ENCODE measurements around the gene CIPC. TPM values are rescaled to one million over a fixed set of nuclear protein-coding genes. Genes with fewer than 3 reads are reported as not detected.
A peak's percentile ranks its signal among the peaks of the same experiment; 100 is the strongest.

Gene CIPC
- total RNA-seq, 2 donors from 2014 or later = 5.1 to 6.4 TPM

- H3K4me3 Mint-ChIP-seq = no peak overlapping the region
- H3K4me1 Mint-ChIP-seq (ENCODE audit: low read depth) = peaks cover 14% of the 10 kb centered on the region
- no peaks in the 10 kb centered on the region for H3K27me3 Mint-ChIP-seq (ENCODE audit: low read depth)
- peaks cover 0 to 2% of the 10 kb centered on the region in 2 donors for H3K36me3 Mint-ChIP-seq (ENCODE audit: insufficient read depth in 2 of 2)
- ATAC-seq (replicated peaks in 1 of 2) = no peak
- H3K9me3 Mint-ChIP-seq = peaks cover 0 to 3% of the 10 kb centered on the region in 2 donors
- no peak for DNase-seq
- no peak overlapping the region for H3K27ac Mint-ChIP-seq
Observed at GRCh38 chr14:77083082-77083481, 15.0 kb upstream of the CIPC start.

DNA sequence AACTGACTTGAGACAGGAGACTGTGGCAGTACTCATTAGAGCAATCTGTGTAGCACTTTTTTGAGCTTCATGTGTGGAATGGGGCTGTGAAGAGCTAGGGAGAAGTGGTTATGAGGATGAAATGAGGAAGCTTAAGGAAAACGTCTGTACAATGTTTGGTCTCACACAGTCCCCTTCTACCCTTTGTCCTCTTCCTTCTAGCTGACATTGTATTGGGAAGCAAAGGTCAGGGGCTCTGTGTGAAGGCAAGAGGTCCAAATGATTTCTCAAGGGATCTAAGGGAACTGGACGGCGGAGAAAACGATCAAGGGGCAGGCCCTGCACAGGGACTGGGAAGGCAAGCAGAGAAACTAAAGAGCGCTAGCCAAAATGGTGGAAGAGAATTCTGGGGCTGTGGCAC lies 13.1 kb upstream of the CIPC start:
- peaks cover 3 to 5% of the 10 kb centered on the region in 2 donors for H3K9me3 Mint-ChIP-seq
- no peak for ATAC-seq (replicated peaks in 1 of 2)
- H3K4me1 Mint-ChIP-seq (ENCODE audit: low read depth) = peaks cover 17% of the 10 kb centered on the region
- DNase-seq = no peak
- no peak overlapping the region for H3K27ac Mint-ChIP-seq
- peaks cover 6% of the 10 kb centered on the region for H3K27me3 Mint-ChIP-seq (ENCODE audit: low read depth)
- H3K4me3 Mint-ChIP-seq = no peak overlapping the region
- peaks cover 0 to 2% of the 10 kb centered on the region in 2 donors for H3K36me3 Mint-ChIP-seq (ENCODE audit: insufficient read depth in 2 of 2)

- ATAC-seq (replicated peaks in 1 of 2) (no peak), DNase-seq (no peak)
- Mint-ChIP-seq H3K9me3 (peaks cover 2 to 3% of the 10 kb centered on the region in 2 donors), H3K4me1 (ENCODE audit: low read depth) (peaks cover 17% of the 10 kb centered on the region), H3K27ac (no peak overlapping the region), H3K27me3 (ENCODE audit: low read depth) (peaks cover 7% of the 10 kb centered on the region), H3K4me3 (no peak overlapping the region), H3K36me3 (ENCODE audit: insufficient read depth in 2 of 2) (no peaks in the 10 kb centered on the region)
Observed at GRCh38 chr14:77085538-77085937, 12.5 kb upstream of the CIPC start.

- Mint-ChIP-seq H3K27ac (no peak overlapping the region), H3K9me3 (peaks cover 4 to 5% of the 10 kb centered on the region in 2 donors), H3K4me1 (ENCODE audit: low read depth) (peaks cover 17% of the 10 kb centered on the region), H3K4me3 (no peak overlapping the region), H3K27me3 (ENCODE audit: low read depth) (peaks cover 7% of the 10 kb centered on the region), H3K36me3 (ENCODE audit: insufficient read depth in 2 of 2) (peaks cover 0 to under 1% of the 10 kb centered on the region in 2 donors)
- DNase-seq (peak in 1 of 2 donors; percentile 16), ATAC-seq (replicated peaks in 1 of 2) (peak; percentile 48 to 82)
Observed at GRCh38 chr14:77086017-77086727, 11.9 kb upstream of the CIPC start.

DNA sequence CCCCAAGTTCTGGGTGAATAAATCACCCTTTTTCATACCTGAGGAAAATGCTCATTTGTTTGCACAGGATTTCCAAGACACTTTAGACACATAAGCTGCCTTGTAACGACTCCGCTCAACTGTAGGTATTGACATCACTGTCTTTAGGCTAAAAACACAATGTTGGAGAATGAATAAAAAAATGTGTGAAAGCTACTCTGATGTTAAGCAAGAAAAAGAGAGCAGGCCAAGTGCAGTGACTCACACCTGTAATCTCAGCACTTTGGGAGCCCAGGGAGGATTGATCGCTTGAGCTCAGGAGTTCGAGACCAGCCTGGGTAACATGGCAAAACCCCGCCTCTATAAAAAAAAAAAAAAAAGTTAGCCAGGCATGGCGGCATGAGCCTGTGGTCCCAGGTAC lies 11.1 kb upstream of the CIPC start:
- Mint-ChIP-seq H3K36me3 (ENCODE audit: insufficient read depth in 2 of 2) (peaks cover 0 to 6% of the 10 kb centered on the region in 2 donors), H3K27ac (no peak overlapping the region), H3K4me1 (ENCODE audit: low read depth) (peaks cover 17% of the 10 kb centered on the region), H3K27me3 (ENCODE audit: low read depth) (peaks cover 7% of the 10 kb centered on the region), H3K4me3 (no peak overlapping the region), H3K9me3 (peaks cover 6 to 7% of the 10 kb centered on the region in 2 donors)
- ATAC-seq (replicated peaks in 1 of 2) (no peak), DNase-seq (no peak)

GRCh38 chr14:77087631-77088030 lies 10.4 kb upstream of the CIPC start:
- peaks cover 17% of the 10 kb centered on the region for H3K4me1 Mint-ChIP-seq (ENCODE audit: low read depth)
- H3K27me3 Mint-ChIP-seq (ENCODE audit: low read depth) = peaks cover 7% of the 10 kb centered on the region
- H3K9me3 Mint-ChIP-seq = peaks cover 6 to 7% of the 10 kb centered on the region in 2 donors

DNA sequence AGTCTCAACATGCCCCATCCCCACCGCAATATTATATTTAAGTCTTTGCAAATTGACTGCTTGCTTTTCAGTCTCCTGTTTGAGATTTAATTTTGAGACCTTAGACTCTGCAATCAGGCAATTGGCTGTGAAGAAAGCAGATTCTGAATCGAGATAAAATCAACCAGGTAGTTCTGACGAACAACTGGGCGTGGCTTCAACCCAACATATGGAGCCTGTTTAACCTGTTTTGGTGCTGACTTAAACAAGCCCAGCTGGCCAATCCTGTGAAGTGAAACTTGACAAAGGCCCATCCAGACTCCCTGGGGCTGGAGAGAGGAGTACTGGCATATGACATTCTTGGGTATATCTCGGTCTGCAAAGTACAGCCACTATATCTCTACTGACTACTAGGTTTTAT lies 9.8 kb upstream of the CIPC start:
- Mint-ChIP-seq H3K4me3 (no peak overlapping the region), H3K27ac (no peak overlapping the region), H3K9me3 (peaks cover 6 to 7% of the 10 kb centered on the region in 2 donors), H3K36me3 (ENCODE audit: insufficient read depth in 2 of 2) (peaks cover 0 to 6% of the 10 kb centered on the region in 2 donors), H3K27me3 (ENCODE audit: low read depth) (peaks cover 7% of the 10 kb centered on the region), H3K4me1 (ENCODE audit: low read depth) (peaks cover 17% of the 10 kb centered on the region)
- ATAC-seq (replicated peaks in 1 of 2) (no peak), DNase-seq (no peak)

More at GRCh38 chr14:77087631-77088030, 10.4 kb upstream of the CIPC start:
- no peak overlapping the region for H3K27ac Mint-ChIP-seq
- no peak overlapping the region for H3K4me3 Mint-ChIP-seq
- ATAC-seq (replicated peaks in 1 of 2) (no peak), DNase-seq (no peak)
- H3K36me3 Mint-ChIP-seq (ENCODE audit: insufficient read depth in 2 of 2) = peaks cover 0 to 6% of the 10 kb centered on the region in 2 donors

GRCh38 chr14:77088645-77089044 lies 9.4 kb upstream of the CIPC start:
- Mint-ChIP-seq H3K27ac (no peak overlapping the region), H3K27me3 (ENCODE audit: low read depth) (peaks cover 7% of the 10 kb centered on the region), H3K4me3 (no peak overlapping the region), H3K4me1 (ENCODE audit: low read depth) (peaks cover 17% of the 10 kb centered on the region), H3K36me3 (ENCODE audit: insufficient read depth in 2 of 2) (peaks cover 0 to 6% of the 10 kb centered on the region in 2 donors), H3K9me3 (peaks cover 6 to 7% of the 10 kb centered on the region in 2 donors)
- DNase-seq (no peak), ATAC-seq (replicated peaks in 1 of 2) (no peak)

DNA sequence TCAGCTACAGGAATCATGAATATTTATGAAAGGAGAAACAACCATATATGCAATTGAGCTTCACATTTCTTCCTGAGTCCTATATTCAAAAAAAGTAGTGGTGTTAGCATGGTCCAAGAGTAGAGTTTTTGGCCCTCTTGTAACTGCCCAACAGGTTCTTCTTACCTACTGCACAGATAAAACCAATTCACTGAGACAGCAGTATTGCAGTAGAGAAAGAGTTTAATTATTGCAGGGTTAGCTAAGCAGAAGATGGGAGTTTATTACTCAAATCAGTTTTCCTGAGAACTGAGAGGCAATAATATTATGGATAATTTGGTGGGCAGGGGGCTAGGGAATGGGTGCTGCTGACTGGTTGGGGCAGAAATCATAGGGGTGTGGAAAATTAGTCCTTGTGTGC lies 6.5 kb upstream of the CIPC start:
- no peak overlapping the region for H3K27ac Mint-ChIP-seq
- no peak overlapping the region for H3K4me3 Mint-ChIP-seq
- H3K27me3 Mint-ChIP-seq (ENCODE audit: low read depth) = peaks cover 7% of the 10 kb centered on the region
- peaks cover 18% of the 10 kb centered on the region for H3K4me1 Mint-ChIP-seq (ENCODE audit: low read depth)
- peaks cover 6 to 7% of the 10 kb centered on the region in 2 donors for H3K9me3 Mint-ChIP-seq
- ATAC-seq (replicated peaks in 1 of 2) (no peak), DNase-seq (no peak)
- peaks cover 0 to 6% of the 10 kb centered on the region in 2 donors for H3K36me3 Mint-ChIP-seq (ENCODE audit: insufficient read depth in 2 of 2)

DNA sequence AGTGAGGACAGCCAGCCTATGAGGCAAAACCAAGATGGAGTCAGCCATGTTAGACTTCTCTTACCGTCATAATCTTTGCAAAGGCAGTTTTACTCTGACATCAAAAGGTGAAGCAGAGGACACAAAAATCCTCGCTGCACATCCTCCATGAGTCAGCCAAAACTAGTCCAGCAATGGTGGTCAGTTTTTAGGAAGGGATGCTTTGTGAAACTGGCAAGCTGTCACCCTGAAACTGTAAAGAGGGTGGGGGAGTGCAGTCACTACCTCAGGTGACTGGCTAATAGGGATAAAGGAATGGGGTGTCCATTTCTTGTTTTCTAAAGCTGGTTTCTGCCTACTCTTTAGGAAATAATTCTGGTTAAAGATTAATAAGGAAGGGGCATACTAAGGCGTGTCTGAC lies 5.4 kb upstream of the CIPC start:
- ATAC-seq (replicated peaks in 1 of 2) (no peak), DNase-seq (no peak)
- Mint-ChIP-seq H3K36me3 (ENCODE audit: insufficient read depth in 2 of 2) (peaks cover 0 to 8% of the 10 kb centered on the region in 2 donors), H3K4me1 (ENCODE audit: low read depth) (peaks cover 24% of the 10 kb centered on the region), H3K27me3 (ENCODE audit: low read depth) (peaks cover 7% of the 10 kb centered on the region), H3K27ac (no peak overlapping the region), H3K4me3 (no peak overlapping the region), H3K9me3 (peaks cover 6 to 7% of the 10 kb centered on the region in 2 donors)

DNA sequence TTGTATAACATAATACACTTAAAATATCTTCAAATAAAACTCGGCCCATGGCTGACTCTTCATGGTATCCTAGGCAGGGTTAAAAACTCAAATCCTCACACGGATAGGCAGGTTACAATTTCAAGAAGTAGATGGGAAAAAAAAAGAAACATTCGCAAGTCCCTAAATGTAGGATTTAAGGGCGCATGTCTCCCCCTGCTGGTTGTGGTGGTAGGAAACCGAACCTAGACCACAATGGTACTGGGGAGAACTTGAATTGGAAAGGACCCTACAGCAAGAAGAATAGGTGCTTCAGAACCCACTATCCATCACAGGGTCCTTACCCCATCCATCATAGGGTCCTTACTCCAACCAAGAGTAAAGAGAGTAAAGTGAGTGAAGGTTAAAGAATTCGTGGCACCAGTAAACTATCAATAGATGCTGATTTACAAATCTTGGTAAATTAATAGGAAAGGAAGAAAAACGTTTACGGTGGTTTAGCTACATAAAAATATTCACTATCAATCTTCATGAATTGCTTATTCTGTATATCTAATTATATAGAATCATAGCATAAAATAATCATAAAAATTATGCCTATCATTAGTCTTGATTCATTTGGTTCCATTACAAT lies 3.3 kb upstream of the CIPC start:
- Mint-ChIP-seq H3K36me3 (ENCODE audit: insufficient read depth in 2 of 2) (peaks cover 0 to 8% of the 10 kb centered on the region in 2 donors), H3K4me3 (peak overlapping the region in 1 of 2 donors; percentile 38)

GRCh38 chr14:77097006-77097699 lies 905 bp upstream of the CIPC start:
- peaks cover 41% of the 10 kb centered on the region for H3K4me1 Mint-ChIP-seq (ENCODE audit: low read depth)
- H3K4me3 Mint-ChIP-seq = peak overlapping the region; percentile 96 to 99
- DNase-seq (no peak), ATAC-seq (replicated peaks in 1 of 2) (no peak)
- H3K36me3 Mint-ChIP-seq (ENCODE audit: insufficient read depth in 2 of 2) = peaks cover 0 to 2% of the 10 kb centered on the region in 2 donors
- peak overlapping the region; percentile 98 for H3K27ac Mint-ChIP-seq
- no peaks in the 10 kb centered on the region for H3K27me3 Mint-ChIP-seq (ENCODE audit: low read depth)
- no peaks in the 10 kb centered on the region for H3K9me3 Mint-ChIP-seq

More for the DNA sequence above, 3.3 kb upstream of the CIPC start:
- H3K27me3 Mint-ChIP-seq (ENCODE audit: low read depth) = peaks cover 4% of the 10 kb centered on the region
- peaks cover 30% of the 10 kb centered on the region for H3K4me1 Mint-ChIP-seq (ENCODE audit: low read depth)
- H3K9me3 Mint-ChIP-seq = peaks cover 5 to 7% of the 10 kb centered on the region in 2 donors
- peak overlapping the region; percentile 31 for H3K27ac Mint-ChIP-seq
- DNase-seq = peak; percentile 78 to 84
- ATAC-seq (replicated peaks in 1 of 2) = no peak
